ENCODE measurements around the gene SLC4A8.

Gene SLC4A8

DNA sequence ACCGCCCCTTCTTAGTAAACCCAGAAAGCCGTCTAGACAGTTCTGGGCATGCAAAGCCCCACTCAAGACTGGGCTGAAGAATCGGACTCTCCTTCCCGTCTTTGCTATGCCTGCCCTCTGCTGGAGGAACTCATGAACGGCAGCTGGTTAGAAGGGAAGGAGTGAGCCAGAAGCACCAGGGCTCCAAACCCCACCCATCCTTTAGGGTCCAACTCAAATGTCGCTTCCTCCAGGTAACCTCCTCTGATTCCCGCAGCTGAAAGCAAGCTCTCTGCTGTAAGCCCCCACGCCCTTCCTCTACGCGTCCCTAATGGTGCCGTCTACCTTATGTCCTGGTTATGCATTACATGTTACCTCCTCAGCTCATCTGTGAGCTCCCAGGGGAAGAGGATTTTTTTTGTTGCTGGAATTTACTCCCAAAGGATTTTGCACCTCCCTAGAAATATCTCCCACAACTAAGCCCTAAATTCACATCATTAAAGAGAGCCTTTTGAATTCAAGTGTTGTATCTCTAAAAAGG lies 107.4 kb downstream of the SLC4A8 start:
- DNase-seq (ENCODE audit: extremely low read depth, low read depth): peak; percentile 52
- TF ChIP-seq, protein P1, sequence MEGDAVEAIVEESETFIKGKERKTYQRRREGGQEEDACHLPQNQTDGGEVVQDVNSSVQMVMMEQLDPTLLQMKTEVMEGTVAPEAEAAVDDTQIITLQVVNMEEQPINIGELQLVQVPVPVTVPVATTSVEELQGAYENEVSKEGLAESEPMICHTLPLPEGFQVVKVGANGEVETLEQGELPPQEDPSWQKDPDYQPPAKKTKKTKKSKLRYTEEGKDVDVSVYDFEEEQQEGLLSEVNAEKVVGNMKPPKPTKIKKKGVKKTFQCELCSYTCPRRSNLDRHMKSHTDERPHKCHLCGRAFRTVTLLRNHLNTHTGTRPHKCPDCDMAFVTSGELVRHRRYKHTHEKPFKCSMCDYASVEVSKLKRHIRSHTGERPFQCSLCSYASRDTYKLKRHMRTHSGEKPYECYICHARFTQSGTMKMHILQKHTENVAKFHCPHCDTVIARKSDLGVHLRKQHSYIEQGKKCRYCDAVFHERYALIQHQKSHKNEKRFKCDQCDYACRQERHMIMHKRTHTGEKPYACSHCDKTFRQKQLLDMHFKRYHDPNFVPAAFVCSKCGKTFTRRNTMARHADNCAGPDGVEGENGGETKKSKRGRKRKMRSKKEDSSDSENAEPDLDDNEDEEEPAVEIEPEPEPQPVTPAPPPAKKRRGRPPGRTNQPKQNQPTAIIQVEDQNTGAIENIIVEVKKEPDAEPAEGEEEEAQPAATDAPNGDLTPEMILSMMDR (IDR thresholded peaks at IDR 0.05; ENCODE audit: low read depth, low read length, missing control alignments): peak; percentile 91
- no peak overlapping the region for H3K4me3 ChIP-seq (replicated peaks; ENCODE audit: low read depth, low read length)

DNA sequence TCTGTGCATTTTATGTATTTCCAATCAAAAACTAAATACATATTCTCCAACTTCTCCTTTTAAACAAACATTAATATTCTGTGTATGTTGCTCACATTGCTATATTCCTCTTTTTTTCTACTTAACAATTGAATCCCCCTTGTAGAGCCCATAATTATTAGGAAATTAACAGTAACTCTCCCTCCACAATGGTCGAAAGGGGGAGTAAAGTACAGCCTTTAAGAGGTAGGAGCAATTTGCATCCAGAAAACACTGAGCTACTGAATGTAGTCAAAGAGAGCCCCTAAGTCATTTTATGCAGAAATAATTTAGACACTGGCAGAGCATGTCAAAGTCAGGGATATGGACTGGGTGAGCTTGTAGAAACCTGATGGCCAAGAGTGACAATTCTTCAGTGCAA lies 109.2 kb downstream of the SLC4A8 start:
- H3K4me3 ChIP-seq (replicated peaks; ENCODE audit: low read depth, low read length): no peak overlapping the region
- TF ChIP-seq, protein P1 (IDR thresholded peaks at IDR 0.05; ENCODE audit: low read depth, low read length, missing control alignments): peak; percentile 18
- no peak for DNase-seq (ENCODE audit: extremely low read depth, low read depth)

DNA sequence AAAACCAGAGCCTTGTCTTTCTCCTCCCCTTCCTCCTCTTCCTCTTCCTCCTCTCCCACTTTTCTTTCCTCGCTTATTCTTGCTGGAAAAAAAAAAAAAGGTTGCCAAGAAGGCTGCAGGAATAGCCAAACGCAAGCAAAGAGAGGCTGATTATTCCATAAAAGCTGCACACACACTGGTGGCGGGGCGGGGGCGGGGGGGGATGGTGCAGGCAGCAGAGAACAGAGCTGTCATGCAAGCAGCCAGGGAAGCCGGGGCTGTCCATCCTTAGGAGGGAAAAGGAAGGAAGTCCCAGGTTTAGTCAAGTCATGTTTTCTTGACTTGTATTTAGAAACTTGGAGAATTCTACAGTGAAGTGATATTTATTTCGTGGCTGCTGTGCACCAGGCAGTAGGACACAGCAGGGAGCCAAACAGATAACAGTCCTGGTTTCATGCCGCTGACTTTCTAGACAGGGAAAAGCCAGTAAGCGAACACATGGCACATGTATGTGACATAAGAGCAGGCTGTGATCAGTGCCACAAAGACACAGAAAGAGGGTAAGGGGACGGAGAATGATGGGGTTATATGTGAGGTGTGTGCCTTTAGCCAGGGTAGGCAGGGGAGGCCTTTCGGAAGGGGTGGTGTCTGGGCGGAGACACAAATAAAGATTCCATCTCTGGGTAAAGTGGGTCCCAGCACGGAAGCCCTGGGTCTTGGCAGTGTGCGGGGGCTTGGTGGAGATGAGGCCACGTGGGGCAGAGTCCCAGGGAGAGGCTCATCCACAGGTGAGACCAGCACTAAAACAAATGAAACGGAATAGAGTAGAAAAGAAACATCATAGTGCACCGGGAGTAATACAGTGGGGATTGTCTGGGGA lies 109.8 kb downstream of the SLC4A8 start:
- no peak for DNase-seq (ENCODE audit: extremely low read depth, low read depth)
- no peak overlapping the region for H3K4me3 ChIP-seq (replicated peaks; ENCODE audit: low read depth, low read length)
- TF ChIP-seq, protein P1 (IDR thresholded peaks at IDR 0.05; ENCODE audit: low read depth, low read length, missing control alignments): no peak

DNA sequence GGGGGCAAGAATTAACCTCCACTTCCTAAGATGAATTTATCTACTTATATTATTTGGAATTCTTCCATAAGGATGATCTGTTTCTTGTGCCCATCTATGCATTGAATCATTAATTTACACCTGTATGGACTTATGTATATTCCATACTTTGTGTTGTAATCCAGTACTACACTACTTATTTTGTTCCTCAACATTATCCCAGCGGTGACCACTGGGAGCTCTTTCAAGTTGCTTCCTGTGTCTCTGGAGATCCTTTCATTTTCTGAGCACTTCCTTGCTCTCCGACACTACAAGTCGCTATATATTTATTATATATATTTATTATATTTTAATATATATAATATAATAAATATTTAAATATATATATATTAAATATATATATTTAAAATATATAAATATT lies 111.5 kb downstream of the SLC4A8 start:
- no peak for DNase-seq (ENCODE audit: extremely low read depth, low read depth)
- TF ChIP-seq, protein P1 (IDR thresholded peaks at IDR 0.05; ENCODE audit: low read depth, low read length, missing control alignments): no peak
- H3K4me3 ChIP-seq (replicated peaks; ENCODE audit: low read depth, low read length): no peak overlapping the region

DNA sequence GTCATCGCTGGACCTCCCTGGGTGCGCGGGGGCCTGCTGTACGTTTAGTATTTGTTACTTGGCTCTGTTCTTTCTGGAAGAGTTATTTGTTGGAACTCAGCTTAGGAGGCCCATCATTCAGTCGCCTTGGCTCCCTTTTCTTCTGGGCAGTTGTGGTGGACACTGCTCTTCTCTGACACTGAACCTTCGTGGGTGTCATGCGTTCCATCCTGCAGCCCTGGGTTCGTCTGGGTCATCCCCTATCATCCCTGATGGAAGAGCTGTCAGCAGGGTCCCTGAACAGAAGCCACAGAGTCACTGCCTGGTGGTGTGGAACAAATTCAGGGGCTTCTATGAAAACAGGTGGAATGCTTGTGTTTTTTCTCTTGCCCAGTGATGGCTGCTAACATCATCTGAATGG lies 113.5 kb downstream of the SLC4A8 start:
- H3K4me3 ChIP-seq (replicated peaks; ENCODE audit: low read depth, low read length): no peak overlapping the region
- no peak for DNase-seq (ENCODE audit: extremely low read depth, low read depth)
- TF ChIP-seq, protein P1 (IDR thresholded peaks at IDR 0.05; ENCODE audit: low read depth, low read length, missing control alignments): no peak

DNA sequence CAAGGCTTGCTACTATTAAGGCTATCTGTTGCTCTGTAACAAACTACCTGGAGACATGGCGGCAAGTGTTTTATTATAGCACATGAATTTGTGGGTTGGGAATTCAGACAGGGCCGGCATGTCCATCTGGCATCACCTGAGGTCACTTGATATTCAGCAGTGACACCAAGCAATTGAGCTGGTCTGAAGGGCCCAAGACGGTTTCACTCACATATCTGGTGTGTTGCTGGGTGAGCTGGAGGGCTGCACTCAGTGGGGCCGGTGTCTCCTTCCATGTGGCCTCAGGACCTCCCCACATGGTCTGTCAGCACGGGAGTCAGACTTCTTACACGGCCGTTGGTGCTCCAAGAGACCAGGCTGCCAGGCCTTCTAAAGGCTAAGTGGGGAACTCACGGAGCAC lies 114.0 kb downstream of the SLC4A8 start:
- no peak overlapping the region for H3K4me3 ChIP-seq (replicated peaks; ENCODE audit: low read depth, low read length)
- TF ChIP-seq, protein P1 (IDR thresholded peaks at IDR 0.05; ENCODE audit: low read depth, low read length, missing control alignments): no peak
- DNase-seq (ENCODE audit: extremely low read depth, low read depth): no peak

All from HFF-Myc (cell line).